ENCODE measurements around the gene TMEM271.

- TF ChIP-seq POLR2A (IDR thresholded peaks at IDR 0.05; ENCODE audit: low read depth, low read length) (no peak), CTCF (IDR thresholded peaks at IDR 0.05; ENCODE audit: extremely low read depth in 1 of 2, insufficient read depth in 1 of 2, low read depth in 1 of 2, low read length in 2 of 2) (no peak), EZH2 (IDR thresholded peaks at IDR 0.05; ENCODE audit: borderline replicate concordance, low read depth, low read length, severe bottlenecking) (no peak), POLR2AphosphoS5 (IDR thresholded peaks at IDR 0.05; ENCODE audit: insufficient read depth, low read depth, low read length) (no peak), MYC (IDR thresholded peaks at IDR 0.05; ENCODE audit: low read depth, low read length) (no peak), GATA2 (IDR thresholded peaks at IDR 0.05; ENCODE audit: insufficient read depth, insufficient read length, low read depth, low read length) (no peak)
- TF ChIP-seq, protein P1, sequence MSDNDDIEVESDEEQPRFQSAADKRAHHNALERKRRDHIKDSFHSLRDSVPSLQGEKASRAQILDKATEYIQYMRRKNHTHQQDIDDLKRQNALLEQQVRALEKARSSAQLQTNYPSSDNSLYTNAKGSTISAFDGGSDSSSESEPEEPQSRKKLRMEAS (IDR thresholded peaks at IDR 0.05; ENCODE audit: insufficient read depth, insufficient read length): no peak
Measured at GRCh38 chr4:535181-535923, 40.7 kb downstream of the TMEM271 start.

Measured in endothelial cell of umbilical vein (primary cell).